GM19468 (cell line): ENCODE results near the gene EHD3.

Experiments used
- ATAC-seq: cut with Tn5 transposase; IDR thresholded peaks from one replicate; pipeline ENCODE4 v1.9.1; 2021; ENCODE audit warnings: mild to moderate bottlenecking, moderate library complexity, moderate number of reproducible peaks; ENCODE audit not compliant: unreplicated experiment; ENCODE audit errors: extremely low read depth

Gene EHD3

GRCh38 chr2:31233741-31234682 lies at the start of gene EHD3:
EHD3 (plus strand) TSS chr2:31234152; CDS start chr2:31234622, 470 bp downstream.
- peak; percentile 89 for ATAC-seq

GRCh38 chr2:31187166-31187565 lies 46.8 kb upstream of the EHD3 start:
- ATAC-seq: no peak

DNA sequence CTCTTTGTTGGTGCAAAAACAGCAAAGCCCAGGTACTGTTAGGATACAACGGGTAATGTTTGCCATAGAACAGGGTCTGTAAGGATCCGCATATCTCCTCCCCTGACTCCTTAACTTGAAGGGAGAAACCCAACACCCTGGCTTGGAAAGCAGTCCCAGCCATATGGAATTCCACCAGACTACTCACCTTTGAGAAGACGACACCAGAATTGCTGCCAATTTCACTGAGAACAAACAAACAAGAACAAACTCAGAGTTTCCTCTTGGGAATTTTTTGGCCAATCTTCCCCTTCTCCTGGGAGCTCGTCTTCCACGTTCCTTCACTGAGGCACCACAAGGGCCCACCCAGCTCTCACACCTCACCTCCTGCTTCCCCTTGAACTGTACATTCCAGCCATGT lies 45.8 kb upstream of the EHD3 start:
- ATAC-seq: no peak

DNA sequence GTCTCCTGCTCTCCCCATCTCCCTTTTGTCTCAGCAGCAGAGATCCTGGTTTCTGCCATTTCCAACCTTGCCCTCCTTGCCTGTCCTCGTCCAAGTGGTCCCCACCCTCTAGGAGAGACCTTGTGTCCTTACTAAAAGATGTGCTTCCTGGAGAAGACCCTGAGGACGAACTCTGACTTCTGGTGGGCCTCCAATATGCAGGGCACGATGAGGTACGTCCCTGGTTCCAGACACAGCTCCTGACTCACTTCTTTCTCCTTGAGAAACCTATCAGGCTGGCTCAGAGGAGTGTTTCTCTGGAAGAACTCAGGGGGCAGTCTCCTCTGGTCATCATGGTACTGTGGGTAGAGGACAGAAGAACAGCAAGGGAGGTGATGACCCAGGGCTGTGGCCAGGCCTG lies 44.8 kb upstream of the EHD3 start:
- ATAC-seq: no peak

DNA sequence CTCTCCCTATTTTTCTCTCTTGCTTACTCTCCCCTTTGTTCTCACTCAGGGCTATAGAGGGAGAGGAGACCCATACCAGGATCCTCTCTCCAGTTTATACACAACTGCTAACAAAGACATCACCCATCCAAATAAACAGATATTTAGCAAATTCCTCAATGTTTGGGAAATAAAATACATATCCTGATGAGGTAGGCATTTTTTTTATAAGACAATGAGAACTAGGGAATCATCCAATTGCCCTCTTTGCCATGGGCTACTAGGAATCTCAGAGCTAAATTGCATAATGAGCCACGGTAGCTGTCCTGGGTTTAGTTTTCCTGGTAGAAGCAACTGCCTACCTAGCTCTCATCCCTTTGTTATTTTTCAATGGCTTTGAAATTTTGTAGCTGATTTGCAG lies 43.8 kb upstream of the EHD3 start:
- no peak for ATAC-seq

DNA sequence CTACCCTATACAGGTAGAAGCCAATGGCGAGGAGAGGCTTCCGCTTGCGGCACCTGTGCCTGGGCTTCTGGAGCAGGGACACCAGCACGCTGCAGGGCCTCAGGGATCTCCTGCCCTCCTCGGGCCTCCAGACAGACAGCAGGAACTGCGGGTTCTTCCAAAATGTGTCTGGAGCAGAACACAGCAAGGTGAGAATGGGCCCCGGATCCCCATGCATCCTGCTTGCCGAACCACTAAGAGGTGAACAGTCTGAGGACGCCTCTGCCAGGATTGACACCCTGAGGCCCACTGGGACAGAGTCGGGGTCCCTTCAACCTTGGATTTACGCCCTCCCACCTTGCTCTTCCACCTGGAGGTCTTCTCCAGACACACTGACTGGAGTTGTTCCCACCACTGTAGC lies 42.0 kb upstream of the EHD3 start:
- ATAC-seq: no peak

DNA sequence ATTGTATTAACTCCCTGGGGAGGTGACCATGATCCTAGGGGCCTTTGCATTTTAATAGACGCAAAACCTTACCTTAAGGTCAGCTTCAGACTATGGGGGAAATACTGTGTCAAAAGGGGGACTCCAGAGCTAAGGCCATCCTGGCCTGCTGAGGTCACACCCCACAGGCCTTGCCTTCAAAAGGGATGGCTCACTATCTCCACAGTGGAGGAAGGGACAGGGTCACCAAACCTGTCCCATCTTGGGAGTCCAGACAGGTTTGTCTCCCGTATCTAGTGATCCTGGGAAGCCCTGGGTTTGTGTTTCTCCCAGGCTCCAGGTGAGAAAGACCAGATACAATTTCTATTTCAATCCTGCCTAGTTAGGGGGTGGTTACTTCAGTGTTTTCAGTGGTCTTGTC lies 41.6 kb upstream of the EHD3 start:
- ATAC-seq: no peak

DNA sequence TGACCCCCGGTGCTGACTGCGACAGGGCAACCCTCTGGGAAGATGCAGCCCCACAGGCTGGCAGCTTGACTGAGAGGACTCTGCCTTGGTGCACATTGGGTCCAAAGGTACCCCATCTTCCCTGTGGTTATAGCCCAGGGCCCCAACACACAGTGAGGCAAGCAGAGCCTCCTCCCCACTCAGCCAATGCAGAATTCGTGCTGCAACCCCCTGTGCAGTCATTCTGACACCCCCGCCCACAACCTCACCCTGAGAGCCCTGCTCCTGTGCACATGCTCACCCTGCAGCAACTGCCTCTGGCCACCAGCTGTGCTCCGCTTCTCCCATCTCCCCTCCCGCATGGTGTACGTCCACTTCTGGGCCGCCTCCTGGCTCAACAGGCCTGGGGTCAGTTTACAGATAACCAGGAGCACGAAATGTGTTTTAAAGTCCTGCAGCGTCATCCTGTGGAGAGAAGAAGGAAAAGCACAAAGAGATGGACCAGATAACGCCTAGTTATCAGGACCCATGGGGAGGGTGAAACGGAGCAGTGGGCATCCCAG lies 41.0 kb upstream of the EHD3 start:
- ATAC-seq: no peak

GRCh38 chr2:31193806-31194205 lies 40.1 kb upstream of the EHD3 start:
- ATAC-seq: no peak

GRCh38 chr2:31196622-31197021 lies 37.3 kb upstream of the EHD3 start:
- ATAC-seq: no peak

GRCh38 chr2:31197166-31197565 lies 36.8 kb upstream of the EHD3 start:
- ATAC-seq: no peak

GRCh38 chr2:31197669-31198068 lies 36.3 kb upstream of the EHD3 start:
- no peak for ATAC-seq

- ATAC-seq: no peak
These were observed 34.7 kb upstream of the EHD3 start for GRCh38 chr2:31199206-31199605.

DNA sequence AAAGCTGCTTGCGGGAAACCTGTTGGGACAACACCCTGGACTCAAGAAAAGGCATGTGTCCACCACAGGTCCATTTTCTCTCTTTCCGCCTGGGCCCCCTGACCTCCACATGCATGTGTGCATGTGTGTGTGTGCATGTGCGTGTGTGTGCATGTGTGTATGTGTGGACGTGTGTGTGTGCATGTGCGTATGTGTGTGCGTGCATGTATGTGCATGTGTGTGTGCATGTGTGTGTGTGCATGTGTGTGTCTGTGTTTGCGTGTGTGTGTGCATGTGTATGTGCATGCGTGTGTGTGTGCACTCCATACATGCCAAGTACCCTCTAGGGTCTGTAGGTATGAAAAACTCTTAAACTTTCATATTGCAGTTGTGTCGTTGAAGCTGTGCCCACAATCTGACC lies 33.0 kb upstream of the EHD3 start:
- no peak for ATAC-seq

GRCh38 chr2:31202041-31202440 lies 31.9 kb upstream of the EHD3 start:
- no peak for ATAC-seq

GRCh38 chr2:31202833-31203232 lies 31.1 kb upstream of the EHD3 start:
- no peak for ATAC-seq

GRCh38 chr2:31203916-31204315 lies 30.0 kb upstream of the EHD3 start:
- ATAC-seq: no peak

GRCh38 chr2:31204783-31205182 lies 29.2 kb upstream of the EHD3 start:
- no peak for ATAC-seq

- no peak for ATAC-seq
These were observed 28.8 kb upstream of the EHD3 start for GRCh38 chr2:31205186-31205585.

- ATAC-seq: no peak
These were observed 28.3 kb upstream of the EHD3 start for GRCh38 chr2:31205613-31206012.

- ATAC-seq: no peak
These were observed 26.2 kb upstream of the EHD3 start for GRCh38 chr2:31207790-31208189.

GRCh38 chr2:31208240-31208639 lies 25.7 kb upstream of the EHD3 start:
- ATAC-seq: no peak
